SU-DHL-6 (cell line): Measurements from ENCODE around the gene COPS4.

Experiments
- H2AFZ ChIP-seq: fragments of 200-600 bp; sonication (generic); 2 replicates; pipeline ENCODE4 v1.6.1; 2014; ENCODE audit warnings: low read depth, mild to moderate bottlenecking, moderate library complexity, mixed read lengths, antibody characterized with exemption, low read length; ENCODE audit not compliant: severe bottlenecking
- H3F3A ChIP-seq: fragments of 200-600 bp; shearing (Covaris generic); 2 replicates; pipeline ENCODE4 v1.6.0; 2016; ENCODE audit warnings: antibody characterized with exemption, mild to moderate bottlenecking; ENCODE audit not compliant: insufficient read depth
- H3K27ac ChIP-seq: fragments of 200-600 bp; sonication (generic); 2 replicates; pipeline ENCODE4 v1.5.1; 2016; ENCODE audit warnings: low read depth, mild to moderate bottlenecking, low read length, moderate library complexity, mixed read lengths
- H3K27me3 ChIP-seq: fragments of 200-600 bp; sonication (generic), shearing (Covaris generic); 2 replicates; pipeline ENCODE4 v1.6.0; 2014; ENCODE audit warnings: mild to moderate bottlenecking, low read length
- H3K36me3 ChIP-seq: fragments of 200-600 bp; sonication (generic); 2 replicates; pipeline ENCODE4 v1.6.1; 2014; ENCODE audit warnings: mild to moderate bottlenecking, low read length, mixed read lengths
- H3K4me2 ChIP-seq: fragments of 300-600, 200-600 bp; shearing (Covaris generic), sonication (generic); 2 replicates; pipeline ENCODE4 v1.6.0; 2014; ENCODE audit warnings: low read length, low read depth, mild to moderate bottlenecking; ENCODE audit not compliant: poor library complexity, severe bottlenecking
- H3K4me3 ChIP-seq: fragments of 200-600 bp; sonication (generic); 2 replicates; pipeline ENCODE4 v1.5.1; 2014; ENCODE audit warnings: antibody characterized with exemption, low read length, mild to moderate bottlenecking, mixed read lengths; ENCODE audit not compliant: insufficient read depth, poor library complexity, severe bottlenecking
- H3K79me2 ChIP-seq: fragments of 200-600 bp; sonication (generic); 2 replicates; pipeline ENCODE4 v1.6.1; 2014; ENCODE audit warnings: mild to moderate bottlenecking, low read length, moderate library complexity; ENCODE audit not compliant: insufficient read depth
- H3K9ac ChIP-seq: fragments of 200-600 bp; sonication (generic); 2 replicates; pipeline ENCODE4 v1.7.0; 2014; ENCODE audit warnings: mild to moderate bottlenecking, low read length
- H3K9me2 ChIP-seq: fragments of 200-600 bp; sonication (generic); replicated peaks from 2 replicates; pipeline ENCODE4 v1.6.1; 2014; ENCODE audit warnings: low read length; ENCODE audit not compliant: insufficient read depth
- H3K9me3 ChIP-seq: fragments of 200-600 bp; sonication (generic); 2 replicates; pipeline ENCODE4 v1.6.1; 2014; ENCODE audit warnings: low read length, mixed read lengths; ENCODE audit not compliant: insufficient read depth
- H4K20me1 ChIP-seq: fragments of 200-600 bp; sonication (generic); 2 replicates; pipeline ENCODE4 v1.6.1; 2014; ENCODE audit warnings: low read depth, mild to moderate bottlenecking, antibody characterized with exemption, low read length, moderate library complexity, mixed read lengths
- EZH2phosphoT487 ChIP-seq: fragments of 200-600 bp; sonication (generic), shearing (Covaris generic); conservative IDR thresholded peaks from 2 replicates; pipeline ENCODE4 v1.6.1; 2018; ENCODE audit warnings: mild to moderate bottlenecking, antibody characterized with exemption, low read length, moderate library complexity, mixed read lengths
- TF ChIP-seq, protein P1 (sequence below): fragments of 200-600 bp; sonication (generic); IDR thresholded peaks from one replicate; pipeline ENCODE4 v1.5.1; 2017; ENCODE audit warnings: antibody characterized with exemption, mild to moderate bottlenecking, low read length, moderate library complexity; ENCODE audit not compliant: insufficient read depth, poor library complexity, severe bottlenecking

Gene COPS4

GRCh38 chr4:83112678-83113428 is 77.9 kb downstream of the COPS4 start:
- no peak overlapping the region for H3K27ac ChIP-seq
- no peaks in the 10 kb centered on the region for H3K36me3 ChIP-seq
- peak overlapping the region; percentile 12 for H3K4me2 ChIP-seq
- H3K27me3 ChIP-seq = no peaks in the 10 kb centered on the region
- no peak overlapping the region for H2AFZ ChIP-seq
- H3K9ac ChIP-seq = no peak overlapping the region
- no peaks in the 10 kb centered on the region for H3F3A ChIP-seq
- no peaks in the 10 kb centered on the region for H3K9me2 ChIP-seq
- H4K20me1 ChIP-seq = no peaks in the 10 kb centered on the region
- H3K4me3 ChIP-seq = no peak overlapping the region
- TF ChIP-seq, protein P1, sequence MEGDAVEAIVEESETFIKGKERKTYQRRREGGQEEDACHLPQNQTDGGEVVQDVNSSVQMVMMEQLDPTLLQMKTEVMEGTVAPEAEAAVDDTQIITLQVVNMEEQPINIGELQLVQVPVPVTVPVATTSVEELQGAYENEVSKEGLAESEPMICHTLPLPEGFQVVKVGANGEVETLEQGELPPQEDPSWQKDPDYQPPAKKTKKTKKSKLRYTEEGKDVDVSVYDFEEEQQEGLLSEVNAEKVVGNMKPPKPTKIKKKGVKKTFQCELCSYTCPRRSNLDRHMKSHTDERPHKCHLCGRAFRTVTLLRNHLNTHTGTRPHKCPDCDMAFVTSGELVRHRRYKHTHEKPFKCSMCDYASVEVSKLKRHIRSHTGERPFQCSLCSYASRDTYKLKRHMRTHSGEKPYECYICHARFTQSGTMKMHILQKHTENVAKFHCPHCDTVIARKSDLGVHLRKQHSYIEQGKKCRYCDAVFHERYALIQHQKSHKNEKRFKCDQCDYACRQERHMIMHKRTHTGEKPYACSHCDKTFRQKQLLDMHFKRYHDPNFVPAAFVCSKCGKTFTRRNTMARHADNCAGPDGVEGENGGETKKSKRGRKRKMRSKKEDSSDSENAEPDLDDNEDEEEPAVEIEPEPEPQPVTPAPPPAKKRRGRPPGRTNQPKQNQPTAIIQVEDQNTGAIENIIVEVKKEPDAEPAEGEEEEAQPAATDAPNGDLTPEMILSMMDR = no peak
- no peak for TF ChIP-seq EZH2phosphoT487
- no peaks in the 10 kb centered on the region for H3K79me2 ChIP-seq
- no peaks in the 10 kb centered on the region for H3K9me3 ChIP-seq

GRCh38 chr4:83113429-83113786 is 78.4 kb downstream of the COPS4 start:
- TF ChIP-seq EZH2phosphoT487 = no peak
- TF ChIP-seq, protein P1 = no peak
- Histone ChIP-seq H3K4me3 (no peak overlapping the region), H2AFZ (no peak overlapping the region), H3K9ac (no peak overlapping the region), H3K27ac (no peak overlapping the region), H3K79me2 (no peaks in the 10 kb centered on the region), H3K9me2 (no peaks in the 10 kb centered on the region), H3K4me2 (no peak overlapping the region), H3F3A (no peaks in the 10 kb centered on the region), H3K27me3 (no peaks in the 10 kb centered on the region), H3K9me3 (no peaks in the 10 kb centered on the region), H3K36me3 (no peaks in the 10 kb centered on the region), H4K20me1 (no peaks in the 10 kb centered on the region)

DNA sequence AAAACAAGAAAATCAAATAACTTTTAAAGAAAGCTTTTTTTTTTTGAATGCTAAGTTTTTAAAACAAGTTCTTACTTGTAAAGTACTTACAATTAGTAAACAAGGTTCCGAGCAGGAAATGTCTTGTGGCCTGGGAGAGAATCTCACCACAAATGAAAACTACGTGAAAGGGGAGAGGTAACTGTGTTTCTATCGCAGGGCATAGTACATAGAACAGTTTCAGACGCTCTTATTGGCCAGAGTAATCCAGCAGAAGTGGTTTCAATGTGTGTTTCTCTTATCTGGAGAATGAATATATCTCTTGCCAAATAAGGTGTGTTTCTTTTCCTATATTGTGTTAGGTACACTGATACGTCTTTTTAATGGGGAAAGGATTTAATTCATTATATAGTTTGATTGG is 79.6 kb downstream of the COPS4 start, which contains the start of gene PLAC8:
TSS of gene PLAC8 (minus strand) at position 154 of the 400 bp plus-strand sequence. CDS start 6,808 bp downstream, outside the sequence.
- Histone ChIP-seq H3K36me3 (no peaks in the 10 kb centered on the region), H4K20me1 (no peaks in the 10 kb centered on the region), H2AFZ (no peak within 1 kb of the TSS), H3K4me2 (no peak within 1 kb of the TSS), H3K9ac (no peak within 1 kb of the TSS), H3K9me3 (no peaks in the 10 kb centered on the region), H3K27me3 (no peaks in the 10 kb centered on the region), H3K27ac (no peak within 1 kb of the TSS), H3K9me2 (no peaks in the 10 kb centered on the region), H3F3A (no peaks in the 10 kb centered on the region), H3K79me2 (no peaks in the 10 kb centered on the region), H3K4me3 (no peak within 1 kb of the TSS)
- TF ChIP-seq, protein P1 = no peak
- no peak for TF ChIP-seq EZH2phosphoT487
